Natural killer cell (primary cell): ENCODE results near the gene IL12RB2. TPM values are rescaled to one million over a fixed set of nuclear protein-coding genes. Genes with fewer than 3 reads are reported as not detected.
"Not testable (repeated sequence)": the region's sequence is repeated elsewhere in the genome, so short reads cannot be mapped to it uniquely, and the experiment has no call there.

ENCODE experiments used
- ATAC-seq, 3 donors: fragments of 150-1000 bp in 2 of 3; fragments of 200-7000 bp in 1 of 3; cut with Tn5 transposase; 1 replicate in 1 of 3; 2 replicates in 2 of 3; pipeline ENCODE4 v1.10.0; 2021; ENCODE audit warnings: mild to moderate bottlenecking in 2 of 3, moderate library complexity in 2 of 3
- DNase-seq, 2 donors: peaks; one replicate each; pipeline versions ENCODE4 v3.0.0 to v3.0.0-alpha.2; 2013 to 2021; ENCODE audit warnings: mixed read lengths in 1 of 2
- H3K27ac ChIP-seq: one replicate; pipeline ENCODE4 v1.5.1; 2013; ENCODE audit warnings: mild to moderate bottlenecking, low read length
- H3K27me3 ChIP-seq: one replicate; pipeline ENCODE4 v1.6.1; 2013; ENCODE audit warnings: low read length; ENCODE audit not compliant: control insufficient read depth, insufficient read depth
- H3K36me3 ChIP-seq: one replicate; pipeline ENCODE4 v1.6.1; 2013; ENCODE audit warnings: low read length; ENCODE audit not compliant: control insufficient read depth, insufficient read depth
- H3K4me1 ChIP-seq: one replicate; pipeline ENCODE4 v1.6.1; 2013; ENCODE audit warnings: low read length; ENCODE audit not compliant: control insufficient read depth, insufficient read depth
- H3K4me3 ChIP-seq: one replicate; pipeline ENCODE4 v1.5.1; 2013; ENCODE audit warnings: low read length
- H3K9me3 ChIP-seq: one replicate; pipeline ENCODE4 v1.6.1; 2013; ENCODE audit warnings: low read length; ENCODE audit not compliant: control insufficient read depth, insufficient read depth
- H3K27ac Mint-ChIP-seq, 2 donors: one replicate each; pipeline ENCODE4 v1.8.0; 2022; ENCODE audit warnings: mild to moderate bottlenecking in 2 of 2, mixed read lengths in 2 of 2, moderate library complexity in 1 of 2
- H3K27me3 Mint-ChIP-seq, 2 donors: one replicate each; pipeline ENCODE4 v1.8.0; 2022; ENCODE audit warnings: low read depth in 2 of 2, mixed read lengths in 2 of 2
- H3K36me3 Mint-ChIP-seq: one replicate; pipeline ENCODE4 v1.8.0; 2022; ENCODE audit warnings: mixed read lengths
- H3K4me1 Mint-ChIP-seq, 2 donors: one replicate each; pipeline ENCODE4 v1.8.0; 2022; ENCODE audit warnings: mixed read lengths in 2 of 2
- H3K4me3 Mint-ChIP-seq: one replicate; pipeline ENCODE4 v1.8.0; 2022; ENCODE audit warnings: mild to moderate bottlenecking, moderate library complexity, mixed read lengths
- H3K9me3 Mint-ChIP-seq, 2 donors: one replicate each; pipeline ENCODE4 v1.8.0; 2022; ENCODE audit warnings: mixed read lengths in 2 of 2
- WGBS: methylation state at CpG from one replicate; pipeline ENCODE4 v1.1.7; 2013; ENCODE audit warnings: missing lambda C conversion rate; ENCODE audit not compliant: insufficient coverage; 5-methylcytosine and 5-hydroxymethylcytosine counted together
- intact Hi-C: fragments of 100-400 bp; cut with micrococcal nuclease; formaldehyde crosslinking; loops from one replicate; pipeline ENCODE4 v1.14.2; 2022
- total RNA-seq, 4 donors: library from RNA; stranded (reverse); fragments of 120-200 nt in 1 of 4; gene quantifications; one replicate each; pipeline versions ENCODE4 v1.2.3 to v1.2.4, GENCODE V29; 2013 to 2022
- TF ChIP-seq, protein P1 (sequence below): fragments of 200-600 bp; IDR thresholded peaks from one replicate; pipeline ENCODE4 v1.8.0; 2022; ENCODE audit warnings: antibody characterized with exemption

The IL12RB2 gene
- total RNA-seq, 3 donors from 2014 or later (not counting 1 experiment from before 2014, with no cell fraction given), result 18.2 to 51.2 (median 24.8) TPM

- intact Hi-C loops, result no loop called here
- DNase-seq (no peak), ATAC-seq (no peak)
- Histone ChIP-seq H3K4me3 (no peak overlapping the region), H3K4me1 (peaks cover 3% of the 10 kb centered on the region), H3K36me3 (peaks cover 46% of the 10 kb centered on the region), H3K27ac (no peak overlapping the region), H3K9me3 (no peaks in the 10 kb centered on the region), H3K27me3 (no peaks in the 10 kb centered on the region)
- TF ChIP-seq, protein P1, sequence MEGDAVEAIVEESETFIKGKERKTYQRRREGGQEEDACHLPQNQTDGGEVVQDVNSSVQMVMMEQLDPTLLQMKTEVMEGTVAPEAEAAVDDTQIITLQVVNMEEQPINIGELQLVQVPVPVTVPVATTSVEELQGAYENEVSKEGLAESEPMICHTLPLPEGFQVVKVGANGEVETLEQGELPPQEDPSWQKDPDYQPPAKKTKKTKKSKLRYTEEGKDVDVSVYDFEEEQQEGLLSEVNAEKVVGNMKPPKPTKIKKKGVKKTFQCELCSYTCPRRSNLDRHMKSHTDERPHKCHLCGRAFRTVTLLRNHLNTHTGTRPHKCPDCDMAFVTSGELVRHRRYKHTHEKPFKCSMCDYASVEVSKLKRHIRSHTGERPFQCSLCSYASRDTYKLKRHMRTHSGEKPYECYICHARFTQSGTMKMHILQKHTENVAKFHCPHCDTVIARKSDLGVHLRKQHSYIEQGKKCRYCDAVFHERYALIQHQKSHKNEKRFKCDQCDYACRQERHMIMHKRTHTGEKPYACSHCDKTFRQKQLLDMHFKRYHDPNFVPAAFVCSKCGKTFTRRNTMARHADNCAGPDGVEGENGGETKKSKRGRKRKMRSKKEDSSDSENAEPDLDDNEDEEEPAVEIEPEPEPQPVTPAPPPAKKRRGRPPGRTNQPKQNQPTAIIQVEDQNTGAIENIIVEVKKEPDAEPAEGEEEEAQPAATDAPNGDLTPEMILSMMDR, result no peak
- Mint-ChIP-seq H3K27me3 (no peaks in the 10 kb centered on the region), H3K36me3 (peaks cover 30% of the 10 kb centered on the region), H3K9me3 (no peaks in the 10 kb centered on the region), H3K4me3 (no peak overlapping the region), H3K4me1 (peaks cover 13 to 17% of the 10 kb centered on the region in 2 donors), H3K27ac (peak overlapping the region in 1 of 2 donors; percentile 8)
- WGBS, result 97% methylated on average over 4 of the region's 4 CpGs
These were observed 86.9 kb downstream of the IL12RB2 start for GRCh38 chr1:67394548-67394947.

- no peak for DNase-seq
- H3K4me3 ChIP-seq, result no peak overlapping the region
- H3K4me1 Mint-ChIP-seq, result peaks cover 0 to 5% of the 10 kb centered on the region in 2 donors
- peaks cover 28% of the 10 kb centered on the region for H3K36me3 ChIP-seq
- H3K27ac Mint-ChIP-seq, result peak overlapping the region in 1 of 2 donors; percentile 56
- H3K4me1 ChIP-seq, result no peaks in the 10 kb centered on the region
- H3K9me3 ChIP-seq, result no peaks in the 10 kb centered on the region
- no peaks in the 10 kb centered on the region for H3K9me3 Mint-ChIP-seq
- no peaks in the 10 kb centered on the region for H3K27me3 Mint-ChIP-seq
- peaks cover 13% of the 10 kb centered on the region for H3K36me3 Mint-ChIP-seq
- H3K4me3 Mint-ChIP-seq, result no peak overlapping the region
- intact Hi-C loops, result no loop called here
- H3K27ac ChIP-seq, result no peak overlapping the region
- TF ChIP-seq, protein P1, result no peak
- 78% methylated on average over 5 of the region's 7 CpGs for WGBS
- H3K27me3 ChIP-seq, result no peaks in the 10 kb centered on the region
- ATAC-seq, result no peak
These were observed 91.7 kb downstream of the IL12RB2 start for GRCh38 chr1:67399199-67399993.

DNA sequence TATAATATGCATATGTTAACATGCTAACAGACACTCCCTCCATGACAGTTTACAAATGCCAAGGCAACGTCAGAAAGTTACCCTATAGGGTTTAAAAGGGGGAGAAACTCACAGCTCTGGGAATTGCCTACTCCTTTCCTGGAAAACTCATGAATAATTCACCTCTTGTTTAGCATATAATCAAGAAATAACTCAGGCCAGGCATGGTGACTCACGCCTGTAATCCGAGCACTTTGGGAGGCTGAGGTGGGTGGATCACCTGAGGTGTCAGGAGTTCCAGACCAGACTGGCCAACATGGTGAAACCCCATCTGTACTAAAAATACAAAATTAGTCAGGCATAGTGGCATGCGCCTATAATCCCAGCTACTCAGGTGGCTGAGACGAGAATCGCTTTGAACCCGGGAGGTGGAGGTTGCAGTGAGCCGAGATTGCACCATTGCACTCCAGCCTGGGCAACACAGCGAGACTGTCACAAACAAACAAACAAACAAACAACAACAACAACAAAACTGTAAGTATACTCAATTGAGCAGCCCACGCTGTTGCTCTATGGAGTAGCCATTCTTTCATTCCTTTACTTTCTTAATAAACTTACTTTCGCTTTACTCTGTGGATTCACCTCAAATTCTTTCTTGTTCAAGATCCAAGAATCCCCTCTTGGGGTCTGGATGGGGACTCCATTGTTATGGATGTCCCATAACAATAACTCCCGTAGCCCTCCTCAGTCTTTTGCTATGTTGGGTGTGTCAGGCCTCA, 92.5 kb downstream of the IL12RB2 start:
- H3K9me3 ChIP-seq, ATAC-seq, H3K4me1 ChIP-seq, intact Hi-C loops, H3K4me3 ChIP-seq, H3K27me3 ChIP-seq, DNase-seq, H3K4me3 Mint-ChIP-seq, H3K27ac Mint-ChIP-seq, H3K9me3 Mint-ChIP-seq, H3K27ac ChIP-seq, H3K4me1 Mint-ChIP-seq, H3K27me3 Mint-ChIP-seq: not testable (repeated sequence)
- H3K36me3 Mint-ChIP-seq, result peaks cover 13% of the 10 kb centered on the region
- 87% methylated on average over 11 of the region's 12 CpGs for WGBS
- H3K36me3 ChIP-seq, result peaks cover 23% of the 10 kb centered on the region

- ATAC-seq (no peak), DNase-seq (no peak)
- H3K4me1 ChIP-seq, result no peaks in the 10 kb centered on the region
- no peaks in the 10 kb centered on the region for H3K27me3 Mint-ChIP-seq
- H3K9me3 ChIP-seq, result no peaks in the 10 kb centered on the region
- intact Hi-C loops, result no loop called here
- H3K4me3 ChIP-seq, result no peak overlapping the region
- no peak overlapping the region for H3K4me3 Mint-ChIP-seq
- H3K4me1 Mint-ChIP-seq, result peaks cover 0 to 5% of the 10 kb centered on the region in 2 donors
- H3K9me3 Mint-ChIP-seq, result no peaks in the 10 kb centered on the region
- H3K36me3 ChIP-seq, result peaks cover 11% of the 10 kb centered on the region
- TF ChIP-seq, protein P1, result no peak
- 93% methylated on average over 6 of the region's 6 CpGs for WGBS
- no peaks in the 10 kb centered on the region for H3K27me3 ChIP-seq
- peaks cover 13% of the 10 kb centered on the region for H3K36me3 Mint-ChIP-seq
- H3K27ac ChIP-seq, result no peak overlapping the region
- H3K27ac Mint-ChIP-seq, result no peak overlapping the region
These were observed 93.8 kb downstream of the IL12RB2 start for GRCh38 chr1:67401443-67401842.
